HCT116 (cell line): Measurements from ENCODE around the gene HOXA11. TPM values are rescaled to one million over a fixed set of nuclear protein-coding genes. Genes with fewer than 3 reads are reported as not detected.

ENCODE experiments used
- ATAC-seq: fragments of 200-7000 bp; cut with Tn5 transposase; 2 replicates; pipeline ENCODE4 v1.9.1; 2020; ENCODE audit warnings: mild to moderate bottlenecking, moderate library complexity
- BruUV-seq: library from RNA; stranded (reverse); fragments of 400-500 nt; replicated peaks from 2 replicates; lab custom pipeline; 2021; lab: Mats Ljungman, UMichigan
- CTCF ChIA-PET: fragments of 300-600 bp; sonication (Branson Sonifier 250); formaldehyde crosslinking; loops from one replicate; lab custom pipeline; 2021; ENCODE audit warnings: antibody characterized with exemption; lab: Charles Lee
- POLR2A ChIA-PET: fragments of 300-600, 350-600 bp; sonication (Branson Sonifier 250); formaldehyde crosslinking; loops from one replicate; lab custom pipeline; 2021; ENCODE audit warnings: antibody characterized with exemption; lab: Charles Lee
- RAD21 ChIA-PET, 2 experiments: fragments of 300-600 bp; sonication (Branson Sonifier 250); formaldehyde crosslinking; loops; one replicate each; lab custom pipeline; 2023; ENCODE audit warnings: low total read pairs in 2 of 2; ENCODE audit not compliant: uncharacterized antibody in 2 of 2, unreplicated experiment in 2 of 2, low non-redundant PET in 1 of 2; lab: Charles Lee
- DNase-seq: peaks from one replicate; pipeline ENCODE4 v3.0.0-alpha.2; 2010; ENCODE audit warnings: low read depth, low spot score
- H2AFZ ChIP-seq: fragments of 200-600 bp; shearing (Covaris generic), sonication (generic); 2 replicates; pipeline ENCODE4 v1.6.1; 2017; ENCODE audit warnings: low read depth, mixed run types, mixed read lengths, antibody characterized with exemption, low read length; ENCODE audit not compliant: poor library complexity, severe bottlenecking
- H3K27ac ChIP-seq: 2 replicates; pipeline ENCODE4 v1.5.1; 2012; ENCODE audit warnings: low read depth, low read length
- H3K27me3 ChIP-seq: fragments of 200-600 bp; sonication (generic); 2 replicates; pipeline ENCODE4 v1.6.1; 2016; ENCODE audit warnings: mixed run types, low read length, mixed read lengths; ENCODE audit not compliant: insufficient read depth
- H3K36me3 ChIP-seq, 2 experiments: fragments of 200-500 bp in 1 of 2; fragments of 200-600 bp in 1 of 2; sonication (Bioruptor generic) in 1 of 2; sonication (generic) in 1 of 2; 2 replicates each; pipeline versions ENCODE4 v1.5.1 to v1.6.1; 2014 to 2016; ENCODE audit warnings: low read length in 2 of 2, inconsistent platforms in 1 of 2, mixed read lengths in 1 of 2, mixed run types in 1 of 2; ENCODE audit not compliant: insufficient read depth in 2 of 2, control insufficient read depth in 1 of 2
- H3K4me1 ChIP-seq, 2 experiments: fragments of 200-600 bp in 1 of 2; sonication (generic) in 1 of 2; 2 replicates each; pipeline versions ENCODE4 v1.5.1 to v1.6.1; 2012 to 2017; ENCODE audit warnings: low read length in 2 of 2, inconsistent platforms in 1 of 2, mild to moderate bottlenecking in 1 of 2, mixed read lengths in 1 of 2, mixed run types in 1 of 2, moderate library complexity in 1 of 2; ENCODE audit not compliant: insufficient read depth in 2 of 2, control insufficient read depth in 1 of 2
- H3K4me2 ChIP-seq: fragments of 200-600 bp; sonication (generic); 2 replicates; pipeline ENCODE4 v1.6.1; 2017; ENCODE audit warnings: mixed run types, low read length, mixed read lengths
- H3K4me3 ChIP-seq, 2 experiments: fragments of 200-600 bp in 1 of 2; sonication (generic) in 1 of 2; replicated peaks in 1 of 2; 2 replicates each; pipeline ENCODE4 v1.5.1; 2011 to 2016; ENCODE audit warnings: low read length in 2 of 2, control low read depth in 1 of 2, low read depth in 1 of 2, mild to moderate bottlenecking in 1 of 2, mixed read lengths in 1 of 2, mixed run types in 1 of 2
- H3K79me2 ChIP-seq: fragments of 200-600 bp; sonication (generic); 2 replicates; pipeline ENCODE4 v1.6.1; 2017; ENCODE audit warnings: mild to moderate bottlenecking, mixed run types, low read length, moderate library complexity, mixed read lengths; ENCODE audit not compliant: insufficient read depth
- H3K9ac ChIP-seq: fragments of 200-600 bp; sonication (generic); 2 replicates; pipeline ENCODE4 v1.6.1; 2016; ENCODE audit warnings: low read length, mixed read lengths
- H3K9me2 ChIP-seq: fragments of 200-600 bp; sonication (generic), shearing (Covaris generic); 2 replicates; pipeline ENCODE4 v1.6.1; 2017; ENCODE audit warnings: mixed run types, mild to moderate bottlenecking, moderate library complexity; ENCODE audit not compliant: insufficient read depth
- H3K9me3 ChIP-seq, 2 experiments: fragments of 200-500 bp in 1 of 2; fragments of 200-600 bp in 1 of 2; sonication (Bioruptor generic) in 1 of 2; sonication (generic) in 1 of 2; 2 replicates each; pipeline ENCODE4 v1.6.1; 2014 to 2017; ENCODE audit warnings: low read length in 2 of 2, mixed read lengths in 2 of 2, inconsistent platforms in 1 of 2, low read depth in 1 of 2, mild to moderate bottlenecking in 1 of 2, mixed run types in 1 of 2, moderate library complexity in 1 of 2; ENCODE audit not compliant: control insufficient read depth in 1 of 2, insufficient read depth in 1 of 2
- H4K20me1 ChIP-seq: fragments of 200-600 bp; sonication (generic), shearing (Covaris generic); 2 replicates; pipeline ENCODE4 v1.6.1; 2017; ENCODE audit warnings: mixed run types, mild to moderate bottlenecking, moderate library complexity; ENCODE audit not compliant: insufficient read depth
- EGR1 ChIP-seq: IDR thresholded peaks from 2 replicates; pipeline ENCODE4 v1.6.1; 2012; ENCODE audit warnings: low read depth
- EZH2phosphoT487 ChIP-seq: fragments of 200-600 bp; IDR thresholded peaks from 2 replicates; pipeline ENCODE4 v1.6.1; 2018; ENCODE audit warnings: antibody characterized with exemption, borderline replicate concordance
- SP1 ChIP-seq: IDR thresholded peaks from 2 replicates; pipeline ENCODE4 v1.6.1; 2012; ENCODE audit warnings: low read depth
- SRF ChIP-seq: IDR thresholded peaks from 2 replicates; pipeline ENCODE4 v1.6.1; 2012; ENCODE audit warnings: low read depth
- intact Hi-C: fragments of 100-400 bp; cut with micrococcal nuclease; formaldehyde crosslinking; loops from 2 replicates; pipeline ENCODE4 v1.10.0; 2022
- total RNA-seq: library from RNA; stranded (reverse); gene quantifications from one replicate; pipeline ENCODE4 v1.2.1, GENCODE V29; 2021; ENCODE audit not compliant: unreplicated experiment
- TF ChIP-seq, protein P1 (sequence below): IDR thresholded peaks from 2 replicates; pipeline ENCODE4 v1.6.1; 2012
- TF ChIP-seq, protein P2 (sequence below), 3 experiments: fragments of 200-600 bp in 1 of 3; sonication (generic) in 1 of 3; IDR thresholded peaks in 2 of 3; conservative IDR thresholded peaks in 1 of 3; 2 replicates each; pipeline ENCODE4 v1.5.1; 2012 to 2017; ENCODE audit warnings: low read depth in 2 of 3, low read length in 2 of 3, antibody characterized with exemption in 1 of 3, borderline replicate concordance in 1 of 3, control low read depth in 1 of 3, mild to moderate bottlenecking in 1 of 3, mixed read lengths in 1 of 3, mixed run types in 1 of 3, moderate library complexity in 1 of 3; ENCODE audit not compliant: insufficient read depth in 1 of 3

Gene HOXA11
- total RNA-seq, 1 experiment from 2014 or later = 6.8 TPM

DNA sequence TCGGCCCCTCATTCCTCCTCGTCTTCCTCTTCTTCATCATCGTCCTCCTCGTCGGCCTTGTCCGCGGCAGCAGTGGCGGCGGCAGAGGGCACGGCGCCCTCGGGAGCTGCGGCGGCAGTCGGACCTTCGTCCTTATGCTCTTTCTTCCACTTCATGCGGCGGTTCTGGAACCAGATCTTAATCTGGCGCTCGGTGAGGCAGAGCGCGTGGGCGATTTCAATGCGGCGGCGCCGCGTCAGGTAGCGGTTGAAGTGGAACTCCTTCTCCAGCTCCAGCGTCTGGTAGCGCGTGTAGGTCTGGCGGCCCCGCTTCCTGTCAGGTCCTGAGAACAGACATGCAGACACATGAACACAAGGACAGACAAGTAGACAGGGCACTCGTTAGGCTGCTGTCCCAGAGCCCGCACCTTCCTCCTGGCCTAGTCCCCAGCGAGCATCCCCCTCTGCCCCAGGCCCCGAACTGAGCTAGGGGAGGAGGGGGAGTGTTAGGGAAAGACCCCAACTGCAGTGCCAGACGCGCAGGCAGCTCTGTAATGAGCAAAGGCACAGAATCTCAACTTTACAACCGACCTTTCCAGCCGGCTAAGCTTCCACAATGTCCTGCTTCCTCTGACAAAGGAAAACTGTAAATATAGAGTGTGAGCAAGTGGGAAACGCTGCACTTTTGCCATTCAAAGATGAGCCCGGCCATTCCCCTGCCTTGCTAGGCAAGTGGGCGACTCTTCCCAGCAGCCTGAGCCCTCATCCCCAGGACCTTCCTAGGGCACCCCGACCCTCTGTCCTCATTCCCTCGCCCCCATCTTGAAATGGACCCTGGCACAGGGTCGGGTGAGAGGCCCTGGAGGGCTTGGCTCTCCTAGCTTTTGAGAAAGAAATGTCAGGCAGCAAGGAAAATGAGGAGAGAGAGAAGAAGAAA is 29.9 kb downstream of the HOXA11 start:
- Histone ChIP-seq H3K9me3 (no peaks in the 10 kb centered on the region), H3K79me2 (peaks cover 27% of the 10 kb centered on the region), H2AFZ (no peak overlapping the region), H3K9ac (peak overlapping the region; percentile 94), H3K4me1 (peaks cover 15 to 52% of the 10 kb centered on the region in 2 experiments), H3K9me2 (no peaks in the 10 kb centered on the region), H4K20me1 (no peaks in the 10 kb centered on the region), H3K27ac (peak overlapping the region; percentile 91), H3K27me3 (no peaks in the 10 kb centered on the region), H3K4me2 (peak overlapping the region; percentile 100), H3K4me3 (peak overlapping the region; percentile 70 to 88), H3K36me3 (no peaks in the 10 kb centered on the region)
- ChIA-PET POLR2A (no interaction called here), CTCF (interaction anchor here (2.0 kb wide), 1 partner anchor 11 kb away, joined by 4 read pairs; no protein-coding TSS in a partner anchor), RAD21 (no interaction called here)
- TF ChIP-seq EGR1 (no peak), EZH2phosphoT487 (no peak), SP1 (no peak), SRF (no peak)
- TF ChIP-seq, protein P1, sequence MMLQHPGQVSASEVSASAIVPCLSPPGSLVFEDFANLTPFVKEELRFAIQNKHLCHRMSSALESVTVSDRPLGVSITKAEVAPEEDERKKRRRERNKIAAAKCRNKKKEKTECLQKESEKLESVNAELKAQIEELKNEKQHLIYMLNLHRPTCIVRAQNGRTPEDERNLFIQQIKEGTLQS = no peak
- TF ChIP-seq, protein P2, sequence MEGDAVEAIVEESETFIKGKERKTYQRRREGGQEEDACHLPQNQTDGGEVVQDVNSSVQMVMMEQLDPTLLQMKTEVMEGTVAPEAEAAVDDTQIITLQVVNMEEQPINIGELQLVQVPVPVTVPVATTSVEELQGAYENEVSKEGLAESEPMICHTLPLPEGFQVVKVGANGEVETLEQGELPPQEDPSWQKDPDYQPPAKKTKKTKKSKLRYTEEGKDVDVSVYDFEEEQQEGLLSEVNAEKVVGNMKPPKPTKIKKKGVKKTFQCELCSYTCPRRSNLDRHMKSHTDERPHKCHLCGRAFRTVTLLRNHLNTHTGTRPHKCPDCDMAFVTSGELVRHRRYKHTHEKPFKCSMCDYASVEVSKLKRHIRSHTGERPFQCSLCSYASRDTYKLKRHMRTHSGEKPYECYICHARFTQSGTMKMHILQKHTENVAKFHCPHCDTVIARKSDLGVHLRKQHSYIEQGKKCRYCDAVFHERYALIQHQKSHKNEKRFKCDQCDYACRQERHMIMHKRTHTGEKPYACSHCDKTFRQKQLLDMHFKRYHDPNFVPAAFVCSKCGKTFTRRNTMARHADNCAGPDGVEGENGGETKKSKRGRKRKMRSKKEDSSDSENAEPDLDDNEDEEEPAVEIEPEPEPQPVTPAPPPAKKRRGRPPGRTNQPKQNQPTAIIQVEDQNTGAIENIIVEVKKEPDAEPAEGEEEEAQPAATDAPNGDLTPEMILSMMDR (IDR thresholded peaks at IDR 0.05 in 2 of 3, conservative IDR thresholded peaks at IDR 0.05 in 1 of 3; ENCODE audit: borderline replicate concordance in 1 of 3, insufficient read depth in 1 of 3, low read depth in 2 of 3, low read length in 2 of 3) = no peak
- no TSS peak for BruUV-seq
- intact Hi-C loops = loop anchor here (5.0 kb wide), 1 partner anchor 303 kb away; no protein-coding TSS in a partner anchor
- no peak for ATAC-seq
- no peak for DNase-seq
